ENCODE measurements around the gene PSMB11.

- TF ChIP-seq GATA2 (IDR thresholded peaks at IDR 0.05; ENCODE audit: low read depth, low read length): no peak
- no peak for TF ChIP-seq GATA3 (IDR thresholded peaks at IDR 0.05; ENCODE audit: low read depth, low read length)
Observed at GRCh38 chr14:23042162-23042965, at the start of gene PSMB11.

Measured in SH-SY5Y (cell line).